HG02759 (cell line): ENCODE measurements around the gene C4orf17.
"Not testable (repeated sequence)": the region's sequence is repeated elsewhere in the genome, so short reads cannot be mapped to it uniquely, and the experiment has no call there.

Source experiments
- ATAC-seq: cut with Tn5 transposase; IDR thresholded peaks from one replicate; pipeline ENCODE4 v1.9.1; 2021; ENCODE audit warnings: mild to moderate bottlenecking, moderate library complexity; ENCODE audit not compliant: unreplicated experiment

Gene C4orf17

GRCh38 chr4:99510721-99511120 lies at the start of gene C4orf17:
C4orf17 (plus strand) TSS chr4:99511021; CDS start chr4:99513082, 2,061 bp downstream.
- no peak for ATAC-seq

GRCh38 chr4:99461623-99462401 lies 49.0 kb upstream of the C4orf17 start:
- no peak for ATAC-seq

GRCh38 chr4:99462875-99463464 lies 47.9 kb upstream of the C4orf17 start:
- ATAC-seq: peak; percentile 94

- ATAC-seq: no peak
Observed at GRCh38 chr4:99463566-99463965, 47.3 kb upstream of the C4orf17 start.

GRCh38 chr4:99467887-99468286 lies 42.9 kb upstream of the C4orf17 start:
- ATAC-seq: no peak

- no peak for ATAC-seq
Observed at GRCh38 chr4:99468889-99469288, 41.9 kb upstream of the C4orf17 start.

GRCh38 chr4:99471349-99471748 lies 39.5 kb upstream of the C4orf17 start:
- ATAC-seq: no peak

- ATAC-seq: no peak
Observed at GRCh38 chr4:99471896-99472295, 38.9 kb upstream of the C4orf17 start.

GRCh38 chr4:99473131-99473530 lies 37.7 kb upstream of the C4orf17 start:
- no peak for ATAC-seq

- ATAC-seq: no peak
Observed at GRCh38 chr4:99483636-99484035, 27.2 kb upstream of the C4orf17 start.

- no peak for ATAC-seq
Observed at GRCh38 chr4:99485212-99485611, 25.6 kb upstream of the C4orf17 start.

GRCh38 chr4:99486648-99487047 lies 24.2 kb upstream of the C4orf17 start:
- not testable (repeated sequence) for ATAC-seq

- ATAC-seq: no peak
Observed at GRCh38 chr4:99490286-99490685, 20.5 kb upstream of the C4orf17 start.

GRCh38 chr4:99504804-99505502 lies 5.9 kb upstream of the C4orf17 start:
- no peak for ATAC-seq

GRCh38 chr4:99506781-99507180 lies 4.0 kb upstream of the C4orf17 start:
- no peak for ATAC-seq

GRCh38 chr4:99507349-99507748 lies 3.5 kb upstream of the C4orf17 start:
- no peak for ATAC-seq

- ATAC-seq: no peak
Observed at GRCh38 chr4:99507762-99508161, 3.1 kb upstream of the C4orf17 start.

- ATAC-seq: no peak
Observed at GRCh38 chr4:99518601-99519295, 7.9 kb downstream of the C4orf17 start.

GRCh38 chr4:99529228-99529627 lies 18.4 kb downstream of the C4orf17 start:
- no peak for ATAC-seq

- no peak for ATAC-seq
Observed at GRCh38 chr4:99529956-99530355, 19.1 kb downstream of the C4orf17 start.

GRCh38 chr4:99534699-99535098 lies 23.9 kb downstream of the C4orf17 start:
- ATAC-seq: not testable (repeated sequence)
